Uterus (tissue), 4 donors: ENCODE results near the gene BICD2. TPM values are rescaled to one million over a fixed set of nuclear protein-coding genes. Genes with fewer than 3 reads are reported as not detected.

ENCODE experiments used
- DNase-seq, 2 donors: peaks; one replicate each; pipeline ENCODE4 v3.0.0-alpha.2; 2019 to 2020
- H3K27ac ChIP-seq, 2 donors: fragments of 200-600 bp; sonication (generic); 1 replicate in 1 of 2; 2 replicates in 1 of 2; pipeline ENCODE4 v1.5.1; 2016 to 2018
- H3K27me3 ChIP-seq, 2 donors: fragments of 200-600 bp; sonication (generic); one replicate each; pipeline ENCODE4 v1.5.1; 2018 to 2019; ENCODE audit warnings: control low read depth in 1 of 2
- H3K36me3 ChIP-seq, 2 donors: fragments of 200-600 bp; sonication (generic); one replicate each; pipeline ENCODE4 v1.5.1; 2019; ENCODE audit warnings: control low read depth in 1 of 2
- H3K4me1 ChIP-seq, 2 donors: fragments of 200-600 bp; sonication (generic); one replicate each; pipeline ENCODE4 v1.5.1; 2018 to 2019; ENCODE audit warnings: control low read depth in 1 of 2
- H3K4me3 ChIP-seq, 2 donors: fragments of 200-600 bp; sonication (generic); 1 replicate in 1 of 2; 2 replicates in 1 of 2; pipeline ENCODE4 v1.5.1; 2018 to 2019; ENCODE audit warnings: mild to moderate bottlenecking in 1 of 2
- H3K9me3 ChIP-seq, 2 donors: fragments of 200-600 bp; sonication (generic); one replicate each; pipeline ENCODE4 v1.5.1; 2019; ENCODE audit warnings: control low read depth in 1 of 2
- CTCF ChIP-seq, 4 experiments: fragments of 200-600 bp in 2 of 4; fragments of 450-650 bp in 2 of 4; sonication (generic) in 2 of 4; IDR thresholded peaks; one replicate each; pipeline ENCODE4 v1.5.1; 2016 to 2019; ENCODE audit warnings: antibody characterized with exemption in 4 of 4, mild to moderate bottlenecking in 2 of 4, moderate library complexity in 1 of 4
- POLR2A ChIP-seq, 2 donors: fragments of 450-650 bp; IDR thresholded peaks; one replicate each; pipeline ENCODE4 v1.6.1; 2016; ENCODE audit warnings: antibody characterized with exemption in 2 of 2, mild to moderate bottlenecking in 1 of 2, moderate library complexity in 1 of 2
- intact Hi-C: fragments of 100-400 bp; cut with DNase I; formaldehyde crosslinking; loops from one replicate; pipeline ENCODE4 v1.15.1; 2023; ENCODE audit warnings: low total_unique reads
- total RNA-seq, 4 donors: library from RNA; depleted of rRNA in 3 of 4; stranded (reverse); fragments of >200 nt in 3 of 4; gene quantifications; one replicate each; pipeline versions ENCODE4 v1.1.0 to v1.2.4, GENCODE V29; 2014 to 2023
- donor health status: DM: yes; HTN: yes; CAD: no.

BICD2 gene
- total RNA-seq, 4 donors from 2014 or later: 5.6 to 45.1 (median 22.8) TPM

DNA sequence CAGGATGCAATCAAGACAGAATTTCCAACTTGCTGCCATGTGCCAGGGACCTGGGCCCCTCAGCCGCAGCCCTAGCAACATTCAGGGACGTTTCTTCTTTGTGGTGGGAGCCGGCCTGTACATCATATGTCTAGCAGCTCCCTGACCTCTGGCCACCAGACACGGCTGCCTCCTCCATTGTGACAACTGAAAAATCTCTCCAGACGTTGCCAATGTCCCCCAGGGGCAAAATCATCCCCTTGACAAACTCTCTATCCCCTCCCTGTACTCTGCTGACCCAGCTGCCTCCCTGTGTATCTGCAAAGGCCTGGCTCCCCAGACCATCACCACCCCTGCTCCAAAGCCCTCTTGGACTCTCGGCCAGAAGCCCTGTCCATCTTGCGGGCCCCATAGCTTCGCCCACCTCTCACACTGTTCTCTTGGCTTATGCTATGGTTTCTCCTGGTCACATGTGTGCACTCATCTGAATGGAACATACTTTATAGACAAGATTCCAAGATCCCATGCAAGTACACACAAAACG, 40.8 kb downstream of the BICD2 start:
- H3K36me3 ChIP-seq: no peaks in the 10 kb centered on the region
- no peak overlapping the region for H3K27ac ChIP-seq
- H3K27me3 ChIP-seq: no peaks in the 10 kb centered on the region
- DNase-seq: no peak
- TF ChIP-seq POLR2A (IDR thresholded peaks at IDR 0.05) (no peak), CTCF (IDR thresholded peaks at IDR 0.05) (no peak)
- no peak overlapping the region for H3K4me3 ChIP-seq
- intact Hi-C loops: no loop called here
- H3K9me3 ChIP-seq: no peaks in the 10 kb centered on the region
- H3K4me1 ChIP-seq: no peaks in the 10 kb centered on the region

DNA sequence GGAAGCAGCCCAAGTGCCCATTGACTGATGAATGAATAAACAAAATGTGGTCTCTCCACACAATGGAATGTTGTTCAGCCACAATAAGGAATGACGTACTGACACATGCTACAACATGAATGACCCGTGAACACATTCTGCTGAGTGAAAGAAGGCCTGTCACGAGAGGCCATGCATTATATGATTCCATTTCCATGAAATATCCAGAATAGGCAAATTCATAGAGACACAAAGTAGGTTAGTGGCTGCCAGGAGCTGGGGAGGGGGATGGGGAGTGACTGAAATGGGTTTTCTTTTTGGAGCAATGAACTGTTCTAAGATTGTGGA, 41.4 kb downstream of the BICD2 start:
- DNase-seq: no peak
- Histone ChIP-seq H3K9me3 (no peaks in the 10 kb centered on the region), H3K4me3 (no peak overlapping the region), H3K4me1 (no peaks in the 10 kb centered on the region), H3K27me3 (no peaks in the 10 kb centered on the region), H3K36me3 (no peaks in the 10 kb centered on the region), H3K27ac (no peak overlapping the region)
- intact Hi-C loops: no loop called here
- TF ChIP-seq CTCF (IDR thresholded peaks at IDR 0.05) (no peak), POLR2A (IDR thresholded peaks at IDR 0.05) (no peak)

- no peak for DNase-seq
- intact Hi-C loops: no loop called here
- Histone ChIP-seq H3K9me3 (no peaks in the 10 kb centered on the region), H3K4me3 (no peak overlapping the region), H3K27ac (no peak overlapping the region), H3K4me1 (no peaks in the 10 kb centered on the region), H3K36me3 (no peaks in the 10 kb centered on the region), H3K27me3 (no peaks in the 10 kb centered on the region)
- no peak for TF ChIP-seq POLR2A (IDR thresholded peaks at IDR 0.05)
- TF ChIP-seq CTCF (IDR thresholded peaks at IDR 0.05): no peak
Measured at GRCh38 chr9:92722386-92723298, 42.0 kb downstream of the BICD2 start.

DNA sequence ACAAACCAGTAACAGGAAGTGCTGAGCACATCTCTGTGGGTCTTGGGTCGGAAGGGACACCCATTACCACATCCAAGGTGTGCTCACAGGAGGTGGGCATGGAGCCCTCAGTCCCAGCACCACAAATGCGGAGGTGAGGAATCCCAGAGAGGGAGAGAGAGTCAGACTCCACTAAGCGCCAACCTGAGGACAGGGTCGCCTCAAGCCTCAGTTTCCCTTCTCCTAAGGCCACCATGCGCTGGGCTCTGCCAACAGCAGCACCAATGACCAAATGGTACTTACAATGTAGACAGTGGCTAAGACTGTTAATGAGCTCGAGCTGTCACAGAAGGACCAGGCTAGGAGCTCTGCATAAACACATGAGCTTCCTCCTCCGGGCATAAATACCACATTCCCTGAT, 43.1 kb downstream of the BICD2 start:
- no peaks in the 10 kb centered on the region for H3K9me3 ChIP-seq
- intact Hi-C loops: no loop called here
- H3K36me3 ChIP-seq: no peaks in the 10 kb centered on the region

More for the DNA sequence above, 43.1 kb downstream of the BICD2 start:
- TF ChIP-seq POLR2A (IDR thresholded peaks at IDR 0.05) (no peak), CTCF (IDR thresholded peaks at IDR 0.05) (no peak)
- H3K4me1 ChIP-seq: no peaks in the 10 kb centered on the region
- no peaks in the 10 kb centered on the region for H3K27me3 ChIP-seq
- DNase-seq: no peak
- no peak overlapping the region for H3K27ac ChIP-seq
- H3K4me3 ChIP-seq: no peak overlapping the region
